ENCODE measurements around the gene APOBEC3A. TPM values are rescaled to one million over a fixed set of nuclear protein-coding genes. Genes with fewer than 3 reads are reported as not detected.
A peak's percentile ranks its signal among the peaks of the same experiment; 100 is the strongest.

APOBEC3A gene
- total and polyA plus RNA-seq, 2 of the 13 experiments (the other 11 are each of a cell fraction or from before 2014, with no cell fraction given): not detected

- TF ChIP-seq ASH2L (IDR thresholded peaks at IDR 0.05; ENCODE audit: insufficient read length, low read depth, low read length) (peak; percentile 47), TIGD3 (CRISPR knock-in tag; IDR thresholded peaks at IDR 0.05; ENCODE audit: borderline replicate concordance) (no peak), ZNF615 (CRISPR knock-in tag; IDR thresholded peaks at IDR 0.05; ENCODE audit: borderline replicate concordance) (0 out of 2 replicates have a peak, but pooled peaks have one; percentile 49), ZNF747 (CRISPR knock-in tag; IDR thresholded peaks at IDR 0.05; ENCODE audit: borderline replicate concordance) (no peak), ZBTB38 (CRISPR knock-in tag; IDR thresholded peaks at IDR 0.05) (no peak), ARHGAP35 (CRISPR knock-in tag; IDR thresholded peaks at IDR 0.05; ENCODE audit: borderline replicate concordance) (no peak), DNMT3B (CRISPR knock-in tag; conservative IDR thresholded peaks at IDR 0.05) (no peak), ZNF317 (CRISPR knock-in tag; IDR thresholded peaks at IDR 0.05) (no peak), ZNF292 (CRISPR knock-in tag; IDR thresholded peaks at IDR 0.05; ENCODE audit: borderline replicate concordance, low read depth) (no peak), MIXL1 (CRISPR knock-in tag; IDR thresholded peaks at IDR 0.05) (peak; percentile 15; the same call in 1 of the 2 replicates), ZNF235 (CRISPR knock-in tag; IDR thresholded peaks at IDR 0.05; ENCODE audit: borderline replicate concordance) (no peak), ZFP82 (CRISPR knock-in tag; IDR thresholded peaks at IDR 0.05; ENCODE audit: borderline replicate concordance) (no peak), NBN (conservative IDR thresholded peaks at IDR 0.05) (no peak), ZNF496 (CRISPR knock-in tag; IDR thresholded peaks at IDR 0.05; ENCODE audit: insufficient replicate concordance) (no peak), ZNF34 (CRISPR knock-in tag; IDR thresholded peaks at IDR 0.05; ENCODE audit: borderline replicate concordance) (no peak), ZEB1 (IDR thresholded peaks at IDR 0.05; ENCODE audit: insufficient replicate concordance, low read depth) (no peak), AHR (CRISPR knock-in tag; IDR thresholded peaks at IDR 0.05) (no peak), ZNF558 (CRISPR knock-in tag; IDR thresholded peaks at IDR 0.05; ENCODE audit: borderline replicate concordance) (no peak), TCF7L2 (IDR thresholded peaks at IDR 0.05; ENCODE audit: low read depth, low read length) (no peak), ZNF337 (CRISPR knock-in tag; IDR thresholded peaks at IDR 0.05; ENCODE audit: borderline replicate concordance, low read depth) (no peak), AGO1 (IDR thresholded peaks at IDR 0.05; ENCODE audit: low read depth, low read length, poor library complexity, severe bottlenecking) (no peak), YEATS2 (CRISPR knock-in tag; IDR thresholded peaks at IDR 0.05; ENCODE audit: borderline replicate concordance) (peak; percentile 55; the same call in 1 of the 2 replicates), TOPORS (CRISPR knock-in tag; IDR thresholded peaks at IDR 0.05) (no peak), FOXO4 (CRISPR knock-in tag; conservative IDR thresholded peaks at IDR 0.05) (no peak), ZNF12 (CRISPR knock-in tag; IDR thresholded peaks at IDR 0.05) (no peak), PRPF4 (IDR thresholded peaks at IDR 0.05; ENCODE audit: low read depth, low read length, poor library complexity, severe bottlenecking) (no peak), JUN (CRISPR knock-in tag; IDR thresholded peaks at IDR 0.05) (0 out of 2 replicates have a peak, but pooled peaks have one; percentile 58), CBX1 (IDR thresholded peaks at IDR 0.05; ENCODE audit: low read depth) (no peak), SMAD3 (CRISPR knock-in tag; IDR thresholded peaks at IDR 0.05) (peak; percentile 54; the same call in 1 of the 2 replicates), NR2F1 (CRISPR knock-in tag; IDR thresholded peaks at IDR 0.05) (no peak)
These were observed 33.0 kb upstream of the APOBEC3A start (continued) for GRCh38 chr22:38924347-38924952.
